Measurements from ENCODE around the gene CHST11. TPM values are rescaled to one million over a fixed set of nuclear protein-coding genes. Genes with fewer than 3 reads are reported as not detected.

Gene CHST11
- total and polyA plus RNA-seq, 2 of the 4 experiments (the other 2 are of a cell fraction) = 1.4 to 2.7 TPM

- Histone ChIP-seq H4K8ac (ENCODE audit: low read depth in 2 of 2, low read length in 2 of 2) (no peak overlapping the region), H3K9ac (ENCODE audit: low read depth, low read length) (no peak overlapping the region), H3K4me1 (ENCODE audit: control insufficient read depth, insufficient read depth, low read length) (peaks cover 4% of the 10 kb centered on the region), H4K91ac (ENCODE audit: insufficient read depth, low read depth, low read length) (no peak overlapping the region), H3K27me3 (ENCODE audit: control insufficient read depth, insufficient read depth, low read length) (peaks cover 2% of the 10 kb centered on the region; the same call in 1 of the 2 replicates), H3K79me1 (ENCODE audit: low read depth in 1 of 2, low read length in 2 of 2) (no peaks in the 10 kb centered on the region), H2AK5ac (ENCODE audit: low read depth, low read length) (no peak overlapping the region), H3K4me2 (ENCODE audit: low read depth, low read length) (no peak overlapping the region), H3K18ac (ENCODE audit: low read depth, low read length) (no peak overlapping the region), H3K9me1 (ENCODE audit: insufficient read depth, low read length) (peaks cover 2% of the 10 kb centered on the region), H3K36me3 (ENCODE audit: control insufficient read depth, insufficient read depth, low read length) (no peaks in the 10 kb centered on the region), H3K4ac (ENCODE audit: low read depth, low read length) (no peak overlapping the region), H3K27ac (ENCODE audit: insufficient read depth, low read length) (no peak overlapping the region), H4K20me1 (ENCODE audit: insufficient read depth, low read length) (no peaks in the 10 kb centered on the region; the same call in 1 of the 2 replicates), H2BK15ac (ENCODE audit: low read depth, low read length) (no peak overlapping the region), H2BK120ac (ENCODE audit: low read depth, low read length) (no peak overlapping the region), H3K56ac (ENCODE audit: extremely low read depth, insufficient read depth, low read length) (no peak overlapping the region), H3K9me3 (ENCODE audit: control insufficient read depth, insufficient read depth, low read length) (no peaks in the 10 kb centered on the region), H2AFZ (replicated peaks; ENCODE audit: low read length, poor library complexity) (no peak overlapping the region), H2BK5ac (ENCODE audit: low read depth, low read length, poor library complexity, severe bottlenecking) (no peak overlapping the region), H4K5ac (ENCODE audit: low read depth, low read length) (no peak overlapping the region), H2BK20ac (ENCODE audit: low read depth, low read length) (no peak overlapping the region; the same call in 1 of the 2 replicates), H2AK9ac (replicated peaks; ENCODE audit: low read depth, low read length, poor library complexity) (no peak overlapping the region), H3K4me3 (ENCODE audit: insufficient read depth, low read depth, low read length) (no peak overlapping the region), H3K23ac (ENCODE audit: low read depth, low read length) (no peak overlapping the region), H3K14ac (replicated peaks; ENCODE audit: low read depth, low read length) (no peak overlapping the region)
- ATAC-seq (ENCODE audit: low read depth) = no peak
- ChIA-PET POLR2A (ENCODE audit: unreplicated experiment) (no interaction called here), CTCF (no interaction called here)
- no CpG with 5 or more reads among the region's 8 CpGs for WGBS, 2 experiments (ENCODE audit: extremely low coverage in 2 of 2, insufficient read length in 1 of 2)
- intact Hi-C loops (cut with micrococcal nuclease) = no loop called here
- in situ Hi-C loops (cut with MboI; ENCODE audit: low sequenced_read_pairs) = no loop called here
- dilution Hi-C loops (cut with HindIII; ENCODE audit: low sequenced_read_pairs, unreplicated experiment) = no loop called here
- no peak for TF ChIP-seq SMC3 (IDR thresholded peaks at IDR 0.05; ENCODE audit: low read depth, low read length)
- no TSS peak for BruUV-seq (replicated peaks)
- DNase-seq = no peak
Observed at GRCh38 chr12:104747955-104748354, 291.2 kb downstream of the CHST11 start.
